GM21423 (cell line): ENCODE data around the gene GRB7.
"Not testable (repeated sequence)": the region's sequence is repeated elsewhere in the genome, so short reads cannot be mapped to it uniquely, and the experiment has no call there.

ENCODE experiments used
- ATAC-seq: cut with Tn5 transposase; IDR thresholded peaks from one replicate; pipeline ENCODE4 v1.9.1; 2021; ENCODE audit warnings: mild to moderate bottlenecking, moderate library complexity; ENCODE audit not compliant: unreplicated experiment

GRB7 gene

DNA sequence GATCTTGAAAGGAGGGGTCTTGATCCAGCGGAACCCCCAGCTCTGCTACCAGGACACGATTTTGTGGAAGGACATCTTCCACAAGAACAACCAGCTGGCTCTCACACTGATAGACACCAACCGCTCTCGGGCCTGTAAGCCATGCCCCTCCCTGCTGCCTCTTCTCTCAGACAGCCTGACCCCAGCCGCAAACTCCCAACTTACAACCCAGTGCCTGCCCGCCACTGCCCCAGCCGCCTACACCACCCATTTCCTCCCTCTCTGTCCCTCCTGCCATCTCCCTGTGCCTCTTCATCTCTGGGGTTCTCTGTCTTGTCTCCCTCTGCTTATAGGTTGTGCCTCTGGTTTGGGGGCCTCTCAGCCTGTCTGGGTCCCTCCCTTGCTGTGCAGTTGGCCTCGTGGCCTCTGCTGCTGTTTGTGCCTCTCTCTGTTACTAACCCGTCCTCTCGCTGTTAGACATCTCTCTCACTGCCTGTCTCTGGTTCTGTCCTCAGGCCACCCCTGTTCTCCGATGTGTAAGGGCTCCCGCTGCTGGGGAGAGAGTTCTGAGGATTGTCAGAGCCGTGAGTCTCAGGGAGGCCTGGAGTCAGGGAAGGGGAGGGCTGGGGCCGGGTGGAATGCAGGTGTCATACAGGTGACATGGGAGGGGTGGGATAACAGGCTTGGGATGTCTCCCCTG lies 28.3 kb upstream of the GRB7 start:
- no peak for ATAC-seq

DNA sequence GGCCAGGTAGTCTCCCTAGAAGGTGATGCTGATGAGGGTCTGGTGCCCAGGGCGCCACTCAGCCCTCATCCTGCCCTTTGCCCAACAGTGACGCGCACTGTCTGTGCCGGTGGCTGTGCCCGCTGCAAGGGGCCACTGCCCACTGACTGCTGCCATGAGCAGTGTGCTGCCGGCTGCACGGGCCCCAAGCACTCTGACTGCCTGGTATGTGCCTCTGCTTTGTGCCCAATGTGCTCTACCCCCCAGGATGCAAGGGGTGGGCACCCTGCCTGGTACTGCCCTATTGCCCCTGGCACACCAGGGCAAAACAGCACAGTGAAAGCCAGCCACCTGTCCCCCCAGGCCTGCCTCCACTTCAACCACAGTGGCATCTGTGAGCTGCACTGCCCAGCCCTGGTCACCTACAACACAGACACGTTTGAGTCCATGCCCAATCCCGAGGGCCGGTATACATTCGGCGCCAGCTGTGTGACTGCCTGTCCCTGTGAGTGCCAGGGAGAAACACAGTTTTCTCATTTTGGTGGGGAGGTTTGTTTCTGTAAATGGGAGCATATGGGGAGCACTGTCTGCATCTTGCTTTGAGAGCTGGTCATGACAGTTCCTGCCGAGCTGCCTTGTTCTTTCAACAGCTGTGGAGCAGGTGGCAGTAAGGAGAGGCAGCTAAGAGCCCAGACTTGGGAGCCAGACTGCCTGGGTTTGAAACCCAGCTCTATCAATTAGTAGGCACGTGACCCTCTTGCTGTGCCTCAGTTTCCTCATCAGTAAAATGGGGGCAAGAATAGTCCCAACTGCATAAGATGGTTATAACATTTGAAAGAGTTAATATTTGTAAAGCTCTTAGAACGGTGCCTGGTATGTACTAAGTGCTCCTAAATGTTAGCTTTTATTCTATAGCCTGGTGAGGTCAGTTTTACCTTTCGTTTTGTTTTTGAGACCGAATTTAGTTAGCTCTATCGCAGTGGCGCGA lies 27.5 kb upstream of the GRB7 start:
- no peak for ATAC-seq

DNA sequence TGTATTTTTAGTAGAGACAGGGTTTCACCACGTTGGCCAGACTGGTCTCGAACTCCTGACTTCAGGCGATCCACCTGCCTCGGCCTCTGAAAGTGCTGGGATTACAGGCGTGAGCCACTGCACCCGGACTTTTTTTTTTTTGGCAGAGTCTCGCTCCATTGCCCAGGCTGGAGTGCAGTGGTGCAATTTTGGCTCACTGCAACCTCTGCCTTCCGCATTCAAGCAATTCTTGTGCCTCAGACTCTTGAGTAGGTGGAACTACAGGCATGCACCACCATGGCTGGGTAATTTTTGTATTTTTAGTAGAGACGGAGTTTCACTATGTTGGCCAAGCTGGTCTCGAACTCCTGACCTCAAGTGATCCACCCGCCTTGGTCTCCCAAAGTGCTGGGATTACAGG lies 26.7 kb upstream of the GRB7 start:
- ATAC-seq, result not testable (repeated sequence)

DNA sequence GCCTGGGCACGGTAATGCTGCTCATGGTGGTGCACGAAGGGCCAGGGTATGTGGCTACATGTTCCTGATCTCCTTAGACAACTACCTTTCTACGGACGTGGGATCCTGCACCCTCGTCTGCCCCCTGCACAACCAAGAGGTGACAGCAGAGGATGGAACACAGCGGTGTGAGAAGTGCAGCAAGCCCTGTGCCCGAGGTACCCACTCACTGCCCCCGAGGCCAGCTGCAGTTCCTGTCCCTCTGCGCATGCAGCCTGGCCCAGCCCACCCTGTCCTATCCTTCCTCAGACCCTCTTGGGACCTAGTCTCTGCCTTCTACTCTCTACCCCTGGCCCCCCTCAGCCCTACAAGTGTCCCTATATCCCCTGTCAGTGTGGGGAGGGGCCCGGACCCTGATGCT lies 25.9 kb upstream of the GRB7 start:
- ATAC-seq, result no peak

DNA sequence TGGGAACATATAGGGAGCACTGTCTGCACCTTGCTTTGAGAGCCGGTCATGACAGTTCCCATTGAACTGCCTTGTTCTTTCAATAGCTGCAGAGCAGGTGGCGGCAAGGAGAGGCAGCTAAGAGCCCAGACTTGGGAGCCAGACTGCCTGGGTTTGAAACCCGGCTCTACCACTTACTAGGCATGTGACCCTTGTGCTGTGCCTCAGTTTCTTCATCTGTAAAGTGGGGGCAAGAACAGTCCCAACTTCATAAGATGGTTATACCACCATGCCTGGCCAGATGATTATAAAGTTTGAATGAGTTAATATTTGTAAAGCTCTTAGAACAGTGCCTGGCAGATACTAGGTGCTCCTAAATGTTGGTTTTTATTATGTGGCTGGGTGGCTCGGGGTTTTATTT lies 23.5 kb upstream of the GRB7 start:
- no peak for ATAC-seq

DNA sequence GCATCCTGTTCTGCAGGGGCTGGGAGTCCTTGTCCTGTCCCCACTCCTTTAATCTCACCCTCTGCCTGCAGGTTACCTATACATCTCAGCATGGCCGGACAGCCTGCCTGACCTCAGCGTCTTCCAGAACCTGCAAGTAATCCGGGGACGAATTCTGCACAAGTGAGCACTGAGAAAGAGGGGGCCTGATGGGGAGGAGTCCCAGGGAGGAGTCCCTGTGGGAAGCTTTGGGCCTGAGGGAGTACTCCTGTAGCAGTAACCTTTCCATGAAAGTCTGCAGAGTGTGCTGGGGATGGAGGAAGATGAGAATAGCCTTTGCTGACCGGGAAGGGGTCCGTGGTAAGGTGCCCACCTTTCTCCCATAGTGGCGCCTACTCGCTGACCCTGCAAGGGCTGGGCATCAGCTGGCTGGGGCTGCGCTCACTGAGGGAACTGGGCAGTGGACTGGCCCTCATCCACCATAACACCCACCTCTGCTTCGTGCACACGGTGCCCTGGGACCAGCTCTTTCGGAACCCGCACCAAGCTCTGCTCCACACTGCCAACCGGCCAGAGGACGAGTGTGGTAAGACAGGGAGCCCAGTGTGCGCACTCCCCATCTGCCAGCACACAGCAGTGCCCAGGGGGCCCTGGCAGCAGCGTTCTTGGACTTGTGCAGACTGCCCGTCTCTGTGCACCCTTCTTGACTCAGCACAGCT lies 22.2 kb upstream of the GRB7 start:
- ATAC-seq, result no peak

DNA sequence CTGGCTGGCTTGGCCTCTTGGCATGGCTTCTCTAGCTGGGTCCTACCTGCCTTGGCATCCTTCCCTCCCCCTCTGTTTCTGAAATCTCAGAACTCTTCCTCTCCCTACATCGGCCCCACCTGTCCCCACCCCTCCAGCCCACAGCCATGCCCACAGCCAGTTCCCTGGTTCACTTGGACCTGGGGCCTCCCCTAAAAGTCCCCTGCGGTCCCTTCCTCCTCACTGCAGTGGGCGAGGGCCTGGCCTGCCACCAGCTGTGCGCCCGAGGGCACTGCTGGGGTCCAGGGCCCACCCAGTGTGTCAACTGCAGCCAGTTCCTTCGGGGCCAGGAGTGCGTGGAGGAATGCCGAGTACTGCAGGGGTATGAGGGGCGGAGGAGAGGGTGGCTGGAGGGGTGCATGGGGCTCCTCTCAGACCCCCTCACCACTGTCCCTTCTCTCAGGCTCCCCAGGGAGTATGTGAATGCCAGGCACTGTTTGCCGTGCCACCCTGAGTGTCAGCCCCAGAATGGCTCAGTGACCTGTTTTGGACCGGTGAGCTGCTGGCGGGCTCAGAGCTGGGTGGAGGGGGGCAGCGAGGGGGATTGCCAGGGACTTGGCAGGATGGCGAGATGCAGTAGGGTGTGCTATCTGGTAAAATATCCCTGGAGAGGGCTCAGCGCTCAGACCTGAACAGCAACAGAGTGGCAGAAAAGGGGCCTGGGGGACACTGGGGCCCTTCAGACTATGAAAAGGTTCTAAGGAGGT lies 21.5 kb upstream of the GRB7 start:
- ATAC-seq, result no peak

DNA sequence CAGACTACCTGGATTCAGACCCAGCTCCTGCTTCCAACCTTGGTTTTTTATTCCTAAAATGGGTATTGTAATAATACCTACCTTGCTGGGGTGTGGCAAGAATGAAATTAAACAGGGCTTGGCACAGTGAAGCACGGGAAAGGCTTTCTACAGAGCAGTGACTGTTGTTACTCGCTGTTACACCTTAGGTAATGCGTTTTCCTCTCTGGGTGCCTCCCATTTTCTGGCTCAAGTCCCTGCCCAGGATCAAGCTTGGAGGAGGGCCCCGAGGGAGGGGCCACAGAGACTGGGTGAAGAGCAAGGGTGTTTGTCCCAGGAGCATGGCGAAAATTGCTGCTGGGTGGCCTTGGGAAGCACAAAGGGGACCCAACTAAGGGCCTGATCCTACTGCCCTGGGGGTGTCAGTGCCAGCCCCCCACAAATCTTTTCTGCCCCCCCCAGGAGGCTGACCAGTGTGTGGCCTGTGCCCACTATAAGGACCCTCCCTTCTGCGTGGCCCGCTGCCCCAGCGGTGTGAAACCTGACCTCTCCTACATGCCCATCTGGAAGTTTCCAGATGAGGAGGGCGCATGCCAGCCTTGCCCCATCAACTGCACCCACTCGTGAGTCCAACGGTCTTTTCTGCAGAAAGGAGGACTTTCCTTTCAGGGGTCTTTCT lies 20.7 kb upstream of the GRB7 start:
- ATAC-seq, result no peak

DNA sequence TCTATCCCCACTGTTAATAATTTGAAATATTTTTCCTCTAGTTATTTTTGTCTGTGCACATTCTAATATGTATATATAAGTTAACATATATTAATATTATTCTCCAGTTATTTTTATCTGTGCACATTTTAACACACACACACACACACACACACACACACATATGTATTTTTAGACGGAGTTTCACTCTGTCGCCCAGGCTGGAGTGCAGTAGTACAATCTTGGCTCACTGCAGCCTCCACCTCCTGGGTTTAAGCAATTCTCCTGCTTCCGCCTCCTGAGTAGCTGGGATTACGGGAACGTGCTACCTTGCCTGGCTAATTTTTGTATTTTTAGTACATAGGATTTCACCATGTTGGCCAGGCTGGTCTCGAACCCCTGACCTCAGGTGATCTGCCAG lies 20.1 kb upstream of the GRB7 start:
- ATAC-seq, result no peak

DNA sequence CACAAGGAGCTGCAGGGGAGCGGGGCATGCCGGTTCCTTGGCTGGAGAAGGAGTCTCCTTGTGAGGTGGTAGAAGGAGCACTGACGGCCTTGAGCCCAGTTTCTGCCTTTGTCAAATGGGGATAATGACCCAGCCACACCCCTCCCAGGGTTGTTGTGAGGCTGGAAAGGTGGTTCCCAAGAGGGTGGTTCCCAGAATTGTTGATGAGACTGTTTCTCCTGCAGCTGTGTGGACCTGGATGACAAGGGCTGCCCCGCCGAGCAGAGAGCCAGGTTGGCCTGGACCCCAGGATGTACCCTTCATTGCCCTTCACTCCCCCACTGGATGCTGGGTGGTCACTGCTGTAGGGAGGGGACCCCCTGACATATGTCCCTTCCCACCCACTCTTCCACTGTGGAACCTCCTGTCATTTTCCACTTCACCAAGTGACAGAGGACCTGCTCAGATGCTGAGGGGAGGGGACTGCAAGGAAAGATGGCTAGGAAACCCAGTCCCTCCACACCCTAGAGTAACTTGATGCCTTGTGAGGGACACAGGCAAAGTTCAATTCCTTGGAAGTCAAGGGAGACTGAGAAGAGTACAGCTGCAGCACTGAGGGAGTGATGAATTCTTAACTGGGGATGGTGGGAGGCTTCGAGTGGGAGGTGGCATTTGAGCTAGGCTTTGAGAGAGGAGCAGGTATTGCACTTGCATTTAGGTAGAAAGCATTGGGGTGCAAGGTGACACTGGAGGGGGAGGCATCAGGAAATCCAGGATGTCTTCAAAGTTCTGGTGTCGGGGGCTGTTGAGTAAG lies 18.0 kb upstream of the GRB7 start:
- ATAC-seq, result no peak

DNA sequence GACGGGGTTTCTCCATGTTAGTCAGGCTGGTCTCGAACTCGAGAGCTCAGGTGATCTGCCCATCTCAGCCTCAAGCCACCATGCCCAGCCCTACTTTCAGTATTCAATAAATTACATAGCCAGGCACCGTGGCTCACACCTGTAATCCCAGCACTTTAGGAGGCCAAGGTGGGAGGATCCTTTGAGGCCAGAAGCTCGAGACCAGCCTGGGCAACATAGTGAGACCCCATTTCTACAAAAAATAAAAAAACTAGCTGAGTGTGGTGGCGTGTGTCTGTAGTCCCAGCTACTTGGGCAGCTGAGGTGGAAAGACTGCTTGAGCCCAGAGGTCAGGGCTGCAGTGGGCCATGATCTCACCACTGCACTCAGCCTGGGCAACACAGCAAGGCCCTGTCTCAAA lies 15.6 kb upstream of the GRB7 start:
- no peak for ATAC-seq

DNA sequence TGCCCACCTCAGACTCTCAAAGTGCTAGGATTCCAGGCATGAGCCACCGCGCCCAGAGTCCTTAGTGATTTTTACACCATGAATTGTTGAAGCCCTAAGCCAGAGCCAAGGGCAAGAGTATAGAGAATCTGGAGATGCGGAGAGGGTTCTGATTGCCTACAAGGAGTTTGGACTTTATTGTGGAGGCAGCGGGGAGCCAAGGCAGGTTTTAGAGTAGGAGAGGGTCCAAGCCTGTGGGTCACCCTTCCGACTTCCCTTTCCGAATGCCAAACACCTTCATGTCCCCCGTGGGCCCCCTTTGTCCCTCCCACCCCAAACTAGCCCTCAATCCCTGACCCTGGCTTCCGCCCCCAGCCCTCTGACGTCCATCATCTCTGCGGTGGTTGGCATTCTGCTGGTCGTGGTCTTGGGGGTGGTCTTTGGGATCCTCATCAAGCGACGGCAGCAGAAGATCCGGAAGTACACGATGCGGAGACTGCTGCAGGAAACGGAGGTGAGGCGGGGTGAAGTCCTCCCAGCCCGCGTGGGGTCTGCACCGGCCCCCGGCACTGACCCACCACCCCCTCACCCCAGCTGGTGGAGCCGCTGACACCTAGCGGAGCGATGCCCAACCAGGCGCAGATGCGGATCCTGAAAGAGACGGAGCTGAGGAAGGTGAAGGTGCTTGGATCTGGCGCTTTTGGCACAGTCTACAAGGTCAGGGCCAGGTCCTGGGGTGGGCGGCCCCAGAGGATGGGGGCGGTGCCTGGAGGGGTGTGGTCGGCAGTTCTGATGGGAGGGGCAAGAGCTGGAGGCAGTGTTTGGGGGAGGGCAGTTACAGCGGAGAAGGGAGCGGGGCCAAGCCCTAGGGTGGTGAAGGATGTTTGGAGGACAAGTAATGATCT lies 14.5 kb upstream of the GRB7 start:
- no peak for ATAC-seq

DNA sequence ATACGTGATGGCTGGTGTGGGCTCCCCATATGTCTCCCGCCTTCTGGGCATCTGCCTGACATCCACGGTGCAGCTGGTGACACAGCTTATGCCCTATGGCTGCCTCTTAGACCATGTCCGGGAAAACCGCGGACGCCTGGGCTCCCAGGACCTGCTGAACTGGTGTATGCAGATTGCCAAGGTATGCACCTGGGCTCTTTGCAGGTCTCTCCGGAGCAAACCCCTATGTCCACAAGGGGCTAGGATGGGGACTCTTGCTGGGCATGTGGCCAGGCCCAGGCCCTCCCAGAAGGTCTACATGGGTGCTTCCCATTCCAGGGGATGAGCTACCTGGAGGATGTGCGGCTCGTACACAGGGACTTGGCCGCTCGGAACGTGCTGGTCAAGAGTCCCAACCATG lies 13.0 kb upstream of the GRB7 start:
- ATAC-seq, result no peak

DNA sequence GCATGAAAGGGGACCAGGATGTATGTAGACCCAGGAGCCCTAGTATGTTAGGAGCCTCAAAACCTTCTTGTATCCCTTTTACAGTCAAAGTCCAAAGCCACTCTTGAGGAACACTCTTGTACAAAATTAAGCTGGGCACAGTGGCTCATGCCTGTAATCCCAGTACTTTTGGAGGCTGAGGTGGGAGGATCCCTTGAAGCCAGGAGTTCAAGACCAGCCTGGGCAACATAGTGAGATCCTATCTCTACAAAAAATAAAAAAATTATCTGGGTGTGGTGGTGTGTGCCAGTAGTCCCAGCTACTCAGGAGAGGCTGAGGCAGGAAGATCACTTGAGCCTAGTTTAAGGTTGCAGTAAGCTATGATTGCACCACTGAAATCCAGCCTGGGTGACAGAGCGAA lies 11.8 kb upstream of the GRB7 start:
- not testable (repeated sequence) for ATAC-seq

DNA sequence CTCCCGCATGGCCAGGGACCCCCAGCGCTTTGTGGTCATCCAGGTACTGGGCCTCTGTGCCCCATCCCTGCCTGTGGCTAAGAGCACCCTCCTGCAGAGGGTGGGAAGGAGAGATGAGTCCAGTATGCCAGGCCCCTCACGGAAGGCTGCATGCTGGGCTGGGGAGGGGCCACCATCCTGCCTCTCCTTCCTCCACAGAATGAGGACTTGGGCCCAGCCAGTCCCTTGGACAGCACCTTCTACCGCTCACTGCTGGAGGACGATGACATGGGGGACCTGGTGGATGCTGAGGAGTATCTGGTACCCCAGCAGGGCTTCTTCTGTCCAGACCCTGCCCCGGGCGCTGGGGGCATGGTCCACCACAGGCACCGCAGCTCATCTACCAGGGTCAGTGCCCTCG lies 11.1 kb upstream of the GRB7 start:
- ATAC-seq, result no peak

DNA sequence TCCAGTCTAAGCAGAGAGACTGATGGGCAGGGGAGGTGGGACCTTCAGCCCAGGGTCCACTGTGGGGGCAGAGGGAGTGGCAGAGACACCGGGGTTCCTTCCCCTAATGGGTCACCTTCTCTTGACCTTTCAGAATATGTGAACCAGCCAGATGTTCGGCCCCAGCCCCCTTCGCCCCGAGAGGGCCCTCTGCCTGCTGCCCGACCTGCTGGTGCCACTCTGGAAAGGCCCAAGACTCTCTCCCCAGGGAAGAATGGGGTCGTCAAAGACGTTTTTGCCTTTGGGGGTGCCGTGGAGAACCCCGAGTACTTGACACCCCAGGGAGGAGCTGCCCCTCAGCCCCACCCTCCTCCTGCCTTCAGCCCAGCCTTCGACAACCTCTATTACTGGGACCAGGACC lies 10.2 kb upstream of the GRB7 start:
- no peak for ATAC-seq

DNA sequence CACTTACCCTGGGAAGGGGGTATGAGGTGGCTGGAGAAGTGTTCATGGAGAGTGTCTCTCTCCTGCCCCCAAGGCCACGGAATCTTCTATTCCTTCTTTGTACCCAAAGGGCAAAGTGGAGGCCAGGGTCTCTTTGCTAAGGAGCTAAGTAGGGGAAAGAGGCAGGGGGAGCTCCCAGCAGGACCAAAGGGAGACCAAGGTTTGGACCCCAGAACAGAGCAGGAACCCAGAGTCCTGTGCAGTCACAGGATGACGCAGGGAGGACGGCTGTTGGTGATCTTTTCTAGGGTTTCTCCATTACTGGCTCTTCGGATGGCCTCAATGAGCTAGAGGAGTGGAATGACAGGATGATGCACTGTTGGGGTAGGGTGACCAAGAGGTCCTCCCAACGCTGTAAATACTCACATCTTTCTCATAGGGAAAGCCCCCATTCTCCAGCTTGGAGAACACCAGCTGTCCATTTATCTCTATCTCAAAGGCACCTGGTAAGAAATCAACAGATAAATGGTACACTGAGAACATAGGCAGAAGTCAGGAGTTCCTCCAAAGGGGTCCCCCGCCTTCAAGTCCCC lies 8.4 kb upstream of the GRB7 start:
- no peak for ATAC-seq
